Endodermal cell (in vitro differentiated cells): ENCODE data around the gene LMAN1L. TPM values are rescaled to one million over a fixed set of nuclear protein-coding genes. Genes with fewer than 3 reads are reported as not detected.

ENCODE experiments used
- DNase-seq: peaks from one replicate; pipeline ENCODE4 v3.0.0-alpha.2; 2017
- H3K27ac ChIP-seq: 2 replicates; pipeline ENCODE4 v1.5.1; 2013; ENCODE audit warnings: mild to moderate bottlenecking, low read depth, low read length, moderate library complexity
- H3K27me3 ChIP-seq: 2 replicates; pipeline ENCODE4 v1.6.1; 2013; ENCODE audit warnings: mild to moderate bottlenecking, low read length, moderate library complexity; ENCODE audit not compliant: insufficient read depth, control insufficient read depth, poor library complexity, severe bottlenecking
- H3K36me3 ChIP-seq: 2 replicates; pipeline ENCODE4 v1.7.0; 2013; ENCODE audit warnings: mild to moderate bottlenecking, low read length, moderate library complexity; ENCODE audit not compliant: control insufficient read depth, insufficient read depth
- H3K4me1 ChIP-seq: one replicate; pipeline ENCODE4 v1.7.0; 2013; ENCODE audit warnings: low read length; ENCODE audit not compliant: control insufficient read depth, insufficient read depth
- H3K4me3 ChIP-seq: 2 replicates; pipeline ENCODE4 v1.5.1; 2013; ENCODE audit warnings: mild to moderate bottlenecking, low read length, moderate library complexity
- H3K9ac ChIP-seq: 2 replicates; pipeline ENCODE4 v1.6.1; 2013; ENCODE audit warnings: mild to moderate bottlenecking, low read length, moderate library complexity; ENCODE audit not compliant: poor library complexity, severe bottlenecking; ENCODE audit errors: extremely low read depth
- H3K9me3 ChIP-seq: 2 replicates; pipeline ENCODE4 v1.6.1; 2013; ENCODE audit warnings: mild to moderate bottlenecking, low read length, moderate library complexity; ENCODE audit not compliant: control insufficient read depth
- H3K27ac Mint-ChIP-seq: 2 replicates; pipeline ENCODE4 v1.8.0; 2020; ENCODE audit warnings: mixed read lengths
- H3K27me3 Mint-ChIP-seq: 2 replicates; pipeline ENCODE4 v1.8.0; 2021; ENCODE audit warnings: mild to moderate bottlenecking, mixed read lengths; ENCODE audit not compliant: insufficient read depth
- H3K36me3 Mint-ChIP-seq: 2 replicates; pipeline ENCODE4 v1.8.0; 2020; ENCODE audit warnings: low read depth, mixed read lengths
- H3K4me1 Mint-ChIP-seq: 2 replicates; pipeline ENCODE4 v1.8.0; 2020; ENCODE audit warnings: mixed read lengths
- H3K4me3 Mint-ChIP-seq: 2 replicates; pipeline ENCODE4 v1.8.0; 2020; ENCODE audit warnings: mild to moderate bottlenecking, moderate library complexity, mixed read lengths
- H3K9me3 Mint-ChIP-seq: 2 replicates; pipeline ENCODE4 v1.8.0; 2020; ENCODE audit warnings: mild to moderate bottlenecking, mixed read lengths
- CTCF ChIP-seq: fragments of 200-600 bp; sonication (generic); conservative IDR thresholded peaks from 2 replicates; pipeline ENCODE4 v1.5.0; 2021; ENCODE audit warnings: antibody characterized with exemption, mild to moderate bottlenecking
- WGBS, 2 experiments: methylation state at CpG; one replicate each; pipeline versions ENCODE4 v1.1.5 to v1.1.7; 2013; ENCODE audit warnings: missing lambda C conversion rate in 2 of 2, mixed read lengths in 1 of 2; ENCODE audit not compliant: insufficient coverage in 1 of 2, insufficient read length in 1 of 2; 5-methylcytosine and 5-hydroxymethylcytosine counted together
- total RNA-seq, 2 donors: library from RNA; stranded (reverse); fragmentation: NEBNext Ultra II Directional in 1 of 2; extraction: Animal tissue kit (Norgen Biotek cat#: 25700) in 1 of 2; gene quantifications; 2 replicates in 1 of 2; 3 replicates in 1 of 2; pipeline ENCODE4 v1.2.1, GENCODE V29; 2021

Gene LMAN1L
- total RNA-seq, 2 donors from 2014 or later = not detected

GRCh38 chr15:74827614-74828013 lies 15.0 kb downstream of the LMAN1L start:
- Mint-ChIP-seq H3K4me1 (no peaks in the 10 kb centered on the region), H3K4me3 (no peak overlapping the region), H3K36me3 (no peaks in the 10 kb centered on the region), H3K9me3 (no peaks in the 10 kb centered on the region), H3K27me3 (peaks cover 49% of the 10 kb centered on the region), H3K27ac (no peak overlapping the region)
- Histone ChIP-seq H3K36me3 (no peaks in the 10 kb centered on the region), H3K4me1 (no peaks in the 10 kb centered on the region), H3K27ac (no peak overlapping the region), H3K27me3 (peaks cover 58% of the 10 kb centered on the region), H3K9me3 (no peaks in the 10 kb centered on the region), H3K4me3 (no peak overlapping the region), H3K9ac (no peak overlapping the region)
- no peak for TF ChIP-seq CTCF
- DNase-seq = no peak
- 67 to 72% methylated on average over 4 to 5 of the region's 5 CpGs for WGBS, 2 experiments

- Mint-ChIP-seq H3K9me3 (no peaks in the 10 kb centered on the region), H3K27me3 (peaks cover 47% of the 10 kb centered on the region), H3K36me3 (no peaks in the 10 kb centered on the region), H3K4me3 (no peak overlapping the region), H3K27ac (no peak overlapping the region), H3K4me1 (no peaks in the 10 kb centered on the region)
- Histone ChIP-seq H3K27ac (no peak overlapping the region), H3K9me3 (no peaks in the 10 kb centered on the region), H3K27me3 (peaks cover 49% of the 10 kb centered on the region), H3K4me3 (no peak overlapping the region), H3K4me1 (no peaks in the 10 kb centered on the region), H3K9ac (no peak overlapping the region), H3K36me3 (no peaks in the 10 kb centered on the region)
- no peak for TF ChIP-seq CTCF
- no peak for DNase-seq
- WGBS, 2 experiments = 65 to 88% methylated on average over 4 to 6 of the region's 6 CpGs
Measured at GRCh38 chr15:74828835-74829234, 16.2 kb downstream of the LMAN1L start.

- H3K9me3 Mint-ChIP-seq = no peaks in the 10 kb centered on the region
- no peaks in the 10 kb centered on the region for H3K36me3 Mint-ChIP-seq
- no peak overlapping the region for H3K4me3 ChIP-seq
- no peak overlapping the region for H3K9ac ChIP-seq
- peaks cover 42% of the 10 kb centered on the region for H3K27me3 Mint-ChIP-seq
- H3K4me1 ChIP-seq = no peaks in the 10 kb centered on the region
- H3K9me3 ChIP-seq = no peaks in the 10 kb centered on the region
- no peak overlapping the region for H3K27ac ChIP-seq
- no peaks in the 10 kb centered on the region for H3K36me3 ChIP-seq
- H3K27ac Mint-ChIP-seq = no peak overlapping the region
- no peak for DNase-seq
- no peak for TF ChIP-seq CTCF
- peaks cover 45% of the 10 kb centered on the region for H3K27me3 ChIP-seq
- H3K4me3 Mint-ChIP-seq = no peak overlapping the region
- WGBS, 2 experiments = 87 to 100% methylated on average over 1 to 3 of the region's 3 CpGs
- H3K4me1 Mint-ChIP-seq = no peaks in the 10 kb centered on the region
Measured at GRCh38 chr15:74829486-74829885, 16.9 kb downstream of the LMAN1L start.
